GM20000 (cell line): ENCODE measurements around the gene HIRA.

Source experiments
- DNase-seq: peaks from one replicate; pipeline ENCODE4 v3.0.0; 2012; ENCODE audit warnings: low spot score
- TF ChIP-seq, protein P1 (sequence below): IDR thresholded peaks from 2 replicates; pipeline ENCODE4 v1.5.1; 2012; ENCODE audit warnings: mild to moderate bottlenecking, control low read depth; ENCODE audit errors: extremely low read depth, missing control alignments

Gene HIRA

GRCh38 chr22:19477321-19478044, 46.0 kb upstream of the HIRA start:
- DNase-seq, result no peak
- TF ChIP-seq, protein P1, sequence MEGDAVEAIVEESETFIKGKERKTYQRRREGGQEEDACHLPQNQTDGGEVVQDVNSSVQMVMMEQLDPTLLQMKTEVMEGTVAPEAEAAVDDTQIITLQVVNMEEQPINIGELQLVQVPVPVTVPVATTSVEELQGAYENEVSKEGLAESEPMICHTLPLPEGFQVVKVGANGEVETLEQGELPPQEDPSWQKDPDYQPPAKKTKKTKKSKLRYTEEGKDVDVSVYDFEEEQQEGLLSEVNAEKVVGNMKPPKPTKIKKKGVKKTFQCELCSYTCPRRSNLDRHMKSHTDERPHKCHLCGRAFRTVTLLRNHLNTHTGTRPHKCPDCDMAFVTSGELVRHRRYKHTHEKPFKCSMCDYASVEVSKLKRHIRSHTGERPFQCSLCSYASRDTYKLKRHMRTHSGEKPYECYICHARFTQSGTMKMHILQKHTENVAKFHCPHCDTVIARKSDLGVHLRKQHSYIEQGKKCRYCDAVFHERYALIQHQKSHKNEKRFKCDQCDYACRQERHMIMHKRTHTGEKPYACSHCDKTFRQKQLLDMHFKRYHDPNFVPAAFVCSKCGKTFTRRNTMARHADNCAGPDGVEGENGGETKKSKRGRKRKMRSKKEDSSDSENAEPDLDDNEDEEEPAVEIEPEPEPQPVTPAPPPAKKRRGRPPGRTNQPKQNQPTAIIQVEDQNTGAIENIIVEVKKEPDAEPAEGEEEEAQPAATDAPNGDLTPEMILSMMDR, result no peak

GRCh38 chr22:19476023-19476422, 44.5 kb upstream of the HIRA start:
- no peak for DNase-seq
- TF ChIP-seq, protein P1, result no peak

DNA sequence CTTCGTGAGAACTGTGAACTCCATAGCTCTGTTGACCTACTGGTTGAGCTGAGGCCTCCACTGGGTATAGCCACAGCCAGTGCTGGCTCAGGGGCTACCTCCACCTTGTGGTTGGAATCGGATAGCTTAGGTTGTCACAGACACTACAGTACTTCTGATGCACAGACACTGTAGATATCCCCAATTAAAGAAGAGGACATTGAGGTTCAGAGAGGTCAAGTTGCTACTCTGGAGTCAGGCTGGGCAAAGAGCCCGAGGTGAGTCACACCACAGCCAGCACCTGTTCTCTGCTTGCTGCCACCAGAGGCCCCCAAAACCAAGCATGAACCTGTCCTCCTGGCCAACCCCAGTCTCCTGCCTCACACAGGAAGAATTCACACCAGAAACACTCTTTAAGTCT, 42.0 kb upstream of the HIRA start:
- DNase-seq, result no peak
- TF ChIP-seq, protein P1, result no peak

DNA sequence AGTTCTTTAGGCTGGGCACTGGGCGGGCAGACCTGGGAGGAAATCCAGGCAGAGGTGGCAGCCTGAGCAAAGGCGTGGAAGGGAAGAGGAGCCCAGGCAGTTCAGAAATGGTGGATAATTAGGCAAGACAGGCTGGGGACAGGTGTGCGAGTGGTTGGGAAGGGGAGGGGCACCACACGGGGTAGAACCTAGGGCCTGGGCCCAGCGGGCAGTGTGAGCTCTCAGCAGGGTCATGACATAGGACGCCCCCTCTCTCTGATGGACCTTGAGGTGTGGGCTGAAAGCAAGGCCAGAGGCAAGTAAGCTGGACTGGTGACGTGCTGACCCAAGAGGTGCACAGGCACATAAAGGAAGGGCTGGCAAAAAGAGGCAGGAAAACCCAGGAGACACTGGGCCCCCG, 40.7 kb upstream of the HIRA start:
- TF ChIP-seq, protein P1, result no peak
- no peak for DNase-seq

DNA sequence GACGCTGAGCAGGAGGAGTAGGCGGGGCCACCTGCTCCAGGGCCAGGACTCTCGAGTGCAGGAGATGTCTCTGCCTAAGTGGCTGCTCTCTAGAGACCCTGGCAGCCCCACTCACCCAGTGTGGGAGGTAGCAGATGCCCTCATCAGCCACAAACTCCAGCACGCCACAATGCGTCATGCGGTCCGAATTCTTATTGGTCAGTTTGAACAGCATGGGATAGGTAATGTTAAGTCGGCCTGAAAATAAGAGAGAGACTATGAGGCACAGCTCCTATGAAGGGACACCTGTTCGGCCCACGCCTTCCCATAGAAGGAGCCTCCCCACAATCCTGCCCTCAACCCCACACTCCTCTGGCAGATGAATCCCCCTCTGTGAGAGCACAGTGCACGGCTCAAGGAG, 40.0 kb upstream of the HIRA start:
- DNase-seq, result no peak
- TF ChIP-seq, protein P1, result no peak

DNA sequence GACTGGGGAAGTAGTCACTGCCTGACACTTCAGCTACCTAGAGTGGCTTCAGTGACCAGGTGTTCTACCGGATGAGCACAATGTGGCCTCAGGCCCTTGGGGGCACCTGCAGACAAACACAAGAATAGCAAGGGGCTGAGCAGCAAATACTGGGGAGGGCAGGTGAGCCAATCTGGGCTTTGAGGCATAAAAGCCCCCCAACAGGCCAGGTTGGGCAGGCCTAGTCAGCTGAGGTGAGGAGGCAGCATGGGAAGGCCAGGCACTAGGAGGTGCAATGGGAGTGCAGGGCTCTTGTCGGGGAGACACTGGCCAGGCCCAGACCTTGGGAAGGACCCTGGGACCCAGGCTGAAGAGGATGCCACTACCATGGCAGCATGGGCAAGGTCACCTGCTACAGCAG, 38.5 kb upstream of the HIRA start:
- DNase-seq, result no peak
- TF ChIP-seq, protein P1, result no peak

DNA sequence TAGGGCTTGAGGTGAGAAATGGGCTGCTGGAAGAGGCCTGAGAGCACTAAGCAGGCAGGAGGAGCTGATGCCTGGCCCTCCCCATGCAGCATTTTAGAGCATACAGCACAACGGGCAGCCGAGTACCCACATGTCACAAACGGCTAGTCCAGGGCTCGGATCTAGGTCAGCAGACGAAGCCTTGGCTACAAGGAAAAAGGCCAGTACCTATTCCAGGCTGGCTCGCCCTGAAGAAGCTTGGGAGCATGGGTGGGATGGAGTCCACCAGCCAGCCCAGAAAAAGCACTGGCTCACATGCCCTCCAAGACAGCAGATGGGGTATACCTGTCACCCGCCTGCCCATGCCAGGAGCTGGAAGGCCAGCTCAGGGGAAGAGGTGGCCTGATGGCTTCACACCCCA, 37.9 kb upstream of the HIRA start:
- TF ChIP-seq, protein P1, result no peak

More for the DNA sequence above, 37.9 kb upstream of the HIRA start:
- no peak for DNase-seq
